ENCODE measurements around the gene NABP1. TPM values are rescaled to one million over a fixed set of nuclear protein-coding genes. Genes with fewer than 3 reads are reported as not detected.

The NABP1 gene
- total RNA-seq, 1 donor from 2014 or later = 15.3 TPM

DNA sequence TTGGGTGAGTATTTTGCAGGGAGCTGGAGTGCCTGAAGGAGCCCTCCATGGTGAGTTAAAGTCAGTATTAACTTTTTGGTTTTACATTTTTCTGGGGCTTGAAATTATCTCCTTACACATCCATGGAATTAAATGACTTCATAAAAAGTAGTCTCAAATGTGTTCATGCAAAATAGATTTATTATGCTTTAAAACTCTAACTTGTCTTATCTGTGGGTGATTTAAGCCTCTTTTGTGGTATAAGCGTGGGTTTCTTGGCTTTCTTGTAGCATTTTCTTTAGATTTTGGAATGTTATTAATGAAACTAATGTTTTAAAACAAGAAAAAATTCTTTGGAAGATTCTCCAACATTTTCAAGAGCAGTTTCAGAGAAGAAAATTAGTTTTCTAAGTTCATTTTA is 27.8 kb downstream of the NABP1 start:
- peaks cover 8% of the 10 kb centered on the region for H3K4me1 Mint-ChIP-seq (ENCODE audit: unreplicated experiment)
- no peak overlapping the region for H3K27ac Mint-ChIP-seq
- TF ChIP-seq, protein P1, sequence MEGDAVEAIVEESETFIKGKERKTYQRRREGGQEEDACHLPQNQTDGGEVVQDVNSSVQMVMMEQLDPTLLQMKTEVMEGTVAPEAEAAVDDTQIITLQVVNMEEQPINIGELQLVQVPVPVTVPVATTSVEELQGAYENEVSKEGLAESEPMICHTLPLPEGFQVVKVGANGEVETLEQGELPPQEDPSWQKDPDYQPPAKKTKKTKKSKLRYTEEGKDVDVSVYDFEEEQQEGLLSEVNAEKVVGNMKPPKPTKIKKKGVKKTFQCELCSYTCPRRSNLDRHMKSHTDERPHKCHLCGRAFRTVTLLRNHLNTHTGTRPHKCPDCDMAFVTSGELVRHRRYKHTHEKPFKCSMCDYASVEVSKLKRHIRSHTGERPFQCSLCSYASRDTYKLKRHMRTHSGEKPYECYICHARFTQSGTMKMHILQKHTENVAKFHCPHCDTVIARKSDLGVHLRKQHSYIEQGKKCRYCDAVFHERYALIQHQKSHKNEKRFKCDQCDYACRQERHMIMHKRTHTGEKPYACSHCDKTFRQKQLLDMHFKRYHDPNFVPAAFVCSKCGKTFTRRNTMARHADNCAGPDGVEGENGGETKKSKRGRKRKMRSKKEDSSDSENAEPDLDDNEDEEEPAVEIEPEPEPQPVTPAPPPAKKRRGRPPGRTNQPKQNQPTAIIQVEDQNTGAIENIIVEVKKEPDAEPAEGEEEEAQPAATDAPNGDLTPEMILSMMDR (conservative IDR thresholded peaks at IDR 0.05) = no peak
- H3K36me3 Mint-ChIP-seq = no peaks in the 10 kb centered on the region
- DNase-seq (ENCODE audit: extremely low spot score, unreplicated experiment) = no peak
- no peak overlapping the region for H3K4me3 Mint-ChIP-seq
- H3K27me3 Mint-ChIP-seq = peaks cover 7% of the 10 kb centered on the region
- peaks cover 6% of the 10 kb centered on the region for H3K9me3 Mint-ChIP-seq

GRCh38 chr2:191706791-191707190 is 28.9 kb downstream of the NABP1 start:
- peaks cover 1% of the 10 kb centered on the region for H3K4me1 Mint-ChIP-seq (ENCODE audit: unreplicated experiment)
- H3K27me3 Mint-ChIP-seq = peaks cover 7% of the 10 kb centered on the region
- DNase-seq (ENCODE audit: extremely low spot score, unreplicated experiment) = no peak
- H3K27ac Mint-ChIP-seq = no peak overlapping the region
- no peaks in the 10 kb centered on the region for H3K36me3 Mint-ChIP-seq
- peaks cover 6% of the 10 kb centered on the region for H3K9me3 Mint-ChIP-seq
- H3K4me3 Mint-ChIP-seq = no peak overlapping the region
- TF ChIP-seq, protein P1 (conservative IDR thresholded peaks at IDR 0.05) = no peak

DNA sequence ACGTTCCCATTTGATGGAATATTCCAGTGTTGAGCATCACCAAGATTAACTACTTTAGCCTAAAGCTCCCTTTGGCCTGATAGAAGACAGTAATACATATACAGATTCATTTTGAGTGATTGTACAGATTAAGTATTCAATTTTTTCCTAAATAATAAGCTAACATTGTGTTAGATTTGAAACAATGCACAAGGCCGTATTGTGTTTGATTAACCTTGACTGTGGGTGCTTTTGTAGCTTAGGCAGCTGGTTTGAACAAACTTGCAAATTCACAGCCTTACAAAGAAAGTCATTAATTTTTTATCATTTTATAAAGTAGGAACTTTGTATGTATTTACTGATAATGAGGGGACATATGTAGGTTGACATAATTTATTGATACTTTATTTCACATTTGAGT is 29.6 kb downstream of the NABP1 start:
- Mint-ChIP-seq H3K4me1 (ENCODE audit: unreplicated experiment) (no peaks in the 10 kb centered on the region), H3K27ac (no peak overlapping the region), H3K36me3 (no peaks in the 10 kb centered on the region), H3K9me3 (peaks cover 6% of the 10 kb centered on the region), H3K4me3 (no peak overlapping the region), H3K27me3 (peaks cover 7% of the 10 kb centered on the region)
- no peak for DNase-seq (ENCODE audit: extremely low spot score, unreplicated experiment)
- TF ChIP-seq, protein P1 (conservative IDR thresholded peaks at IDR 0.05) = no peak

GRCh38 chr2:191710411-191710900 is 32.5 kb downstream of the NABP1 start:
- H3K9me3 Mint-ChIP-seq = no peaks in the 10 kb centered on the region
- H3K4me3 Mint-ChIP-seq = no peak overlapping the region
- peaks cover 4% of the 10 kb centered on the region for H3K4me1 Mint-ChIP-seq (ENCODE audit: unreplicated experiment)
- H3K27me3 Mint-ChIP-seq = peaks cover 3% of the 10 kb centered on the region
- H3K27ac Mint-ChIP-seq = no peak overlapping the region
- DNase-seq (ENCODE audit: extremely low spot score, unreplicated experiment) = no peak
- TF ChIP-seq, protein P1 (conservative IDR thresholded peaks at IDR 0.05) = no peak
- no peaks in the 10 kb centered on the region for H3K36me3 Mint-ChIP-seq

DNA sequence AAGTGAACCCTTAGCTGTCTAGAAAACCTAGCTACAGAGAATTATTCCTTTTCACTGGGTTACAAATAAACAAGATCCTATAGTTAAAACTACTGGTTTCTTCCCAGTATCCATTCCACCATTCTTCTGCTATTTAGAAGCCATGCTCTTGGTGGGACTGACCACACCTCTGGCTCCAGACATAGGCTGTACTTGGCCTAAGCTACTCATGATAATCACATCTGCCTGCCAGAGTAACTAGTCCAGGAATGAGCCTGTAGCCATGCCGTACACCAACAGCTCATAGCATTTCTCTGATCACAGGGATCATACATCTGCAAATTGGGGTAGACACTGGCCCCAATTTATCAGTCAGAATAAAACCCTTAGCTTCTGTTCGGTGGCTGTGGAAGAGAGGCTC is 33.7 kb downstream of the NABP1 start:
- DNase-seq (ENCODE audit: extremely low spot score, unreplicated experiment) = no peak
- TF ChIP-seq, protein P1 (conservative IDR thresholded peaks at IDR 0.05) = no peak
- H3K36me3 Mint-ChIP-seq = no peaks in the 10 kb centered on the region
- no peaks in the 10 kb centered on the region for H3K27me3 Mint-ChIP-seq
- no peaks in the 10 kb centered on the region for H3K9me3 Mint-ChIP-seq
- H3K4me1 Mint-ChIP-seq (ENCODE audit: unreplicated experiment) = peaks cover 4% of the 10 kb centered on the region
- no peak overlapping the region for H3K27ac Mint-ChIP-seq
- H3K4me3 Mint-ChIP-seq = no peak overlapping the region

GRCh38 chr2:191713837-191714236 is 35.9 kb downstream of the NABP1 start:
- TF ChIP-seq, protein P1 (conservative IDR thresholded peaks at IDR 0.05) = no peak
- no peak overlapping the region for H3K27ac Mint-ChIP-seq
- H3K4me1 Mint-ChIP-seq (ENCODE audit: unreplicated experiment) = peaks cover 4% of the 10 kb centered on the region
- no peak for DNase-seq (ENCODE audit: extremely low spot score, unreplicated experiment)
- H3K27me3 Mint-ChIP-seq = no peaks in the 10 kb centered on the region
- no peaks in the 10 kb centered on the region for H3K36me3 Mint-ChIP-seq
- no peaks in the 10 kb centered on the region for H3K9me3 Mint-ChIP-seq
- no peak overlapping the region for H3K4me3 Mint-ChIP-seq
